Right lobe of liver (tissue), 6 donors: ENCODE data around the gene UNC5B. TPM values are rescaled to one million over a fixed set of nuclear protein-coding genes. Genes with fewer than 3 reads are reported as not detected.

Source experiments
- ATAC-seq, 4 donors: fragments of 200-7000 bp; cut with Tn5 transposase; one replicate each; pipeline ENCODE4 v1.9.1; 2020; ENCODE audit warnings: mild to moderate bottlenecking in 4 of 4, moderate library complexity in 4 of 4
- DNase-seq, 3 donors: peaks; one replicate each; pipeline ENCODE4 v3.0.0-alpha.2; 2020
- H3K27ac ChIP-seq, 3 donors: fragments of 200-600 bp; one replicate each; pipeline ENCODE4 v1.8.0; 2022
- H3K27me3 ChIP-seq, 2 donors: fragments of 200-600 bp; one replicate each; pipeline ENCODE4 v1.8.0; 2022
- H3K36me3 ChIP-seq, 4 donors: fragments of 200-600 bp; sonication (generic) in 1 of 4; one replicate each; pipeline versions ENCODE4 v1.5.1 to v1.8.0; 2017 to 2022; ENCODE audit warnings: control low read depth in 1 of 4
- H3K4me1 ChIP-seq, 4 donors: fragments of 200-600 bp; sonication (generic) in 1 of 4; one replicate each; pipeline versions ENCODE4 v1.5.1 to v1.8.0; 2017 to 2022; ENCODE audit warnings: control low read depth in 1 of 4
- H3K4me3 ChIP-seq, 3 donors: fragments of 200-600 bp; one replicate each; pipeline ENCODE4 v1.8.0; 2022
- H3K9me3 ChIP-seq, 4 donors: fragments of 200-600 bp; sonication (generic) in 1 of 4; one replicate each; pipeline versions ENCODE4 v1.5.1 to v1.8.0; 2017 to 2022; ENCODE audit warnings: control low read depth in 1 of 4
- POLR2A ChIP-seq: fragments of 450-650 bp; IDR thresholded peaks from one replicate; pipeline ENCODE4 v1.6.1; 2017; ENCODE audit warnings: antibody characterized with exemption, mild to moderate bottlenecking
- WGBS: methylation state at CpG from one replicate; pipeline ENCODE4 v1.1.6; 2018; ENCODE audit warnings: low coverage, low lambda C conversion rate; ENCODE audit not compliant: insufficient coverage; ENCODE audit errors: missing lambda C conversion rate; 5-methylcytosine and 5-hydroxymethylcytosine counted together
- intact Hi-C, 2 donors: fragments of 100-400 bp; cut with DNase I; formaldehyde crosslinking; loops; one replicate each; pipeline versions ENCODE4 v1.11.2 to v1.14.1; 2022
- total RNA-seq, 6 experiments: library from RNA; depleted of rRNA in 2 of 6; stranded (reverse); fragments of >200 nt in 2 of 6; fragmentation: NEBNext Ultra II Directional in 3 of 6; extraction: Animal tissue kit (Norgen Biotek cat#: 25700) in 3 of 6; gene quantifications; one replicate each; pipeline versions ENCODE4 v1.1.0 to v1.2.4, GENCODE V29; 2016 to 2023
- TF ChIP-seq, protein P1 (sequence below), 4 donors: fragments of 200-600 bp in 3 of 4; fragments of 450-650 bp in 1 of 4; IDR thresholded peaks; one replicate each; pipeline versions ENCODE4 v1.5.1 to v1.8.0; 2016 to 2022; ENCODE audit warnings: antibody characterized with exemption in 4 of 4, mild to moderate bottlenecking in 2 of 4
- donor health status: DM: no; HTN: yes; CAD: no.
- donor health status: DM: no; HTN: no; CAD: no.
- donor health status: DM: no; HTN: no; CAD: no.
- donor health status: DM: no; HTN: yes; CAD: no.
- donor health status: DM: no; HTN: yes; CAD: no.

Gene UNC5B
- total RNA-seq, 6 experiments from 2014 or later, result 1.0 to 6.2 (median 2.1) TPM

DNA sequence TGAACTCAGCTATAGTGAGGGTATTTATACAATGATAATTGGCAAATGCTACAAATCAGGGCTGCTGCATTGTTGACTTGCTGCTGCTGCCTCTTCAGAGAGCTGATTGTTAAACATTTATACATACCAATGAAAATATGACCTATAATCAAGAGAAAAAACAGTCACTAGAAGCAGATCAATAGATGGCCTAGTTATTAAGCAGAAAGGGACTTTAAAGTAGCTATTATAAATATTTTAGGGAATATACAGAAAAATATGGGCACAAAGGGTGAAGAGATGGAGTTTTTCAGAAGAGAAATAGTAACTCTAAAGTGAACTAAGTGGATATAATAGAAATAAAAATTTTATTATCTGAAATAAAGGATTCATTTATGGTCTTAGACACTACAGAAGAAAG is 14.4 kb upstream of the UNC5B start:
- Histone ChIP-seq H3K4me3 (no peak overlapping the region), H3K36me3 (no peaks in the 10 kb centered on the region), H3K4me1 (no peaks in the 10 kb centered on the region), H3K9me3 (peaks cover 0 to 3% (median 0%) of the 10 kb centered on the region in 4 donors), H3K27me3 (no peaks in the 10 kb centered on the region), H3K27ac (no peak overlapping the region)
- TF ChIP-seq POLR2A, result no peak
- TF ChIP-seq, protein P1, sequence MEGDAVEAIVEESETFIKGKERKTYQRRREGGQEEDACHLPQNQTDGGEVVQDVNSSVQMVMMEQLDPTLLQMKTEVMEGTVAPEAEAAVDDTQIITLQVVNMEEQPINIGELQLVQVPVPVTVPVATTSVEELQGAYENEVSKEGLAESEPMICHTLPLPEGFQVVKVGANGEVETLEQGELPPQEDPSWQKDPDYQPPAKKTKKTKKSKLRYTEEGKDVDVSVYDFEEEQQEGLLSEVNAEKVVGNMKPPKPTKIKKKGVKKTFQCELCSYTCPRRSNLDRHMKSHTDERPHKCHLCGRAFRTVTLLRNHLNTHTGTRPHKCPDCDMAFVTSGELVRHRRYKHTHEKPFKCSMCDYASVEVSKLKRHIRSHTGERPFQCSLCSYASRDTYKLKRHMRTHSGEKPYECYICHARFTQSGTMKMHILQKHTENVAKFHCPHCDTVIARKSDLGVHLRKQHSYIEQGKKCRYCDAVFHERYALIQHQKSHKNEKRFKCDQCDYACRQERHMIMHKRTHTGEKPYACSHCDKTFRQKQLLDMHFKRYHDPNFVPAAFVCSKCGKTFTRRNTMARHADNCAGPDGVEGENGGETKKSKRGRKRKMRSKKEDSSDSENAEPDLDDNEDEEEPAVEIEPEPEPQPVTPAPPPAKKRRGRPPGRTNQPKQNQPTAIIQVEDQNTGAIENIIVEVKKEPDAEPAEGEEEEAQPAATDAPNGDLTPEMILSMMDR (IDR thresholded peaks at IDR 0.05), result no peak
- DNase-seq (no peak), ATAC-seq (no peak)
- intact Hi-C loops, result no loop called here

DNA sequence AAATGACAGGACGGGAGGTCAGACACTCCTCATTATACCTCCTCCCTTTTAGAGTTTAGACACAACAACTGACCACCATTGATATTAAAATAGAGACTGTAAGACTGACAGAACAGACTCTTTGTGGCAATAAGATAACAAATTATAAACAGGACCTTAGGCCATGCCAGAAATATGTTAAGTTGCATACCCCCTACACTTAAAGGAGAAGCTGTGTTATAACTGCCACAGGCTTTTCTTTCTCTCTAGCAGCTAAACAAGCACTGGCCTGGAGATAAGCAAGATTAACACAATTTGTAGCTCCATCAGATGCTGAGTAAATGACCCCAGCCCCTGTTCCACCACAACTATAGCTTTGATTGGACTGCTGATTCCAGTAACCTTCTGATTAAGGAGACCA is 10.5 kb upstream of the UNC5B start:
- H3K9me3 ChIP-seq, result peaks cover 0 to 3% (median 0%) of the 10 kb centered on the region in 4 donors
- 9% methylated on average over 1 of the region's 1 CpG for WGBS
- intact Hi-C loops, result no loop called here
- DNase-seq (no peak), ATAC-seq (no peak)
- TF ChIP-seq POLR2A, result no peak
- TF ChIP-seq, protein P1 (IDR thresholded peaks at IDR 0.05), result no peak
- H3K4me1 ChIP-seq, result no peaks in the 10 kb centered on the region
- no peak overlapping the region for H3K27ac ChIP-seq
- H3K36me3 ChIP-seq, result no peaks in the 10 kb centered on the region
- H3K27me3 ChIP-seq, result no peaks in the 10 kb centered on the region
- H3K4me3 ChIP-seq, result no peak overlapping the region

DNA sequence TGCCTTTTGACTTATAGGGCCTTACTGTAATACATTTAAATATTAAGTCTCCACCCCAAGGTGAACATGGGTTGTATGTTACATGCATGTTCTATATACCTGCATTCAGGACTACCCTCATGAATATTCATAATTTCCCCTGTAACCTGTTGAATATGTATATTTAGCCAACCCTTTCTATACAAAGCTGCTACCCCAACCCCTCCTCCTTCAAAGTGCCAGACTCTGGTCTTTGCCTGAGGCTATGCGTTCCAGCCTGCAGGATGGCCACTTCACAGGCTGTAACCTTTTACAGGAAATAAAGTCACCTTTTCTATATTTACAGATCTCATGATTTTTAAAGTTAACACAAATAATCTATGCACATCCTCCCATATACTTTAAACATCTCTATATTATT is 10.1 kb upstream of the UNC5B start:
- 81% methylated on average over 1 of the region's 1 CpG for WGBS
- intact Hi-C loops, result no loop called here

DNA sequence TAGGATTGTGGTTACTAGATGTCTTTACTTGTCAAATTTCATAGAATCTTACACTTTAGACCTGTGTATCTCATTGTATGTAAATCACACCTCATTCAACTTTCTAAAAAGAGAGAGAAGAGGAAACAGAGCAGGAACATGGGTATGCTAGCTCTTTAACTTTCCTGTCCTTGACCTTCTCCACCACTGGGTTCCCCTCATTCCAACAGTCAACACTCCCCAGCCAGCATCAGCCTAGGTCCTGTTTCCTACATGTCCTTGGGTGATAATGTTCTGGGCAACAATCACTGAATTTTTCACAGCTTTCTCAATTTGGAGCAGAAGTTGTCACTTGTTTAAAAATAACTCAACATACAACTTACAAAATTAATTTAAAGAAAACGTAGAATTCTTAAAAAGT is 9.2 kb upstream of the UNC5B start:
- 14% methylated on average over 1 of the region's 1 CpG for WGBS
- DNase-seq (no peak), ATAC-seq (no peak)
- no peaks in the 10 kb centered on the region for H3K27me3 ChIP-seq
- H3K4me1 ChIP-seq, result no peaks in the 10 kb centered on the region
- H3K9me3 ChIP-seq, result peaks cover 0 to 3% (median 0%) of the 10 kb centered on the region in 4 donors
- intact Hi-C loops, result no loop called here
- H3K36me3 ChIP-seq, result no peaks in the 10 kb centered on the region
- TF ChIP-seq POLR2A, result no peak
- TF ChIP-seq, protein P1 (IDR thresholded peaks at IDR 0.05), result no peak
- no peak overlapping the region for H3K27ac ChIP-seq
- no peak overlapping the region for H3K4me3 ChIP-seq

More for the DNA sequence above, 10.1 kb upstream of the UNC5B start:
- Histone ChIP-seq H3K4me3 (no peak overlapping the region), H3K9me3 (peaks cover 0 to 3% (median 0%) of the 10 kb centered on the region in 4 donors), H3K27me3 (no peaks in the 10 kb centered on the region), H3K27ac (no peak overlapping the region), H3K36me3 (no peaks in the 10 kb centered on the region), H3K4me1 (no peaks in the 10 kb centered on the region)
- TF ChIP-seq, protein P1 (IDR thresholded peaks at IDR 0.05), result no peak
- no peak for TF ChIP-seq POLR2A
- ATAC-seq (no peak), DNase-seq (no peak)

DNA sequence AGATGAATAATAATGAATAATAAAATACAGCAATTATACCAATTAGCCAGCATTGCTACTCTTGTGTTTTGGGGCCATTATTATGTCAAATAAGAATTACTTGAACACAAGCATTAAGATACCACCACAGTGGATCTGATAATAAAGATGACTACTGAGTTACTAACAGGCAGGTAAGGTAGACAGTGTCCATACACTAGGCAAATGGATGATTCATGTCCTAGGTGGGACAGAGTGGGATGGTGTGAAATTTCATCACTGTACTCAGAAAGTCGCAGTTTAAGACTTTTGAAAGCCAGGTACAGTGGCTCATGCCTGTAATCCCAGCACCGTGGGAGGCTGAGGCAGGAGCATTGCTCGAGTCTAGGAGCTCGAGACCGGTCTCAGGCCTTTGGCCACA is 8.7 kb upstream of the UNC5B start:
- no peaks in the 10 kb centered on the region for H3K27me3 ChIP-seq
- WGBS, result 73% methylated on average over 5 of the region's 5 CpGs
- no peaks in the 10 kb centered on the region for H3K4me1 ChIP-seq
- DNase-seq, result no peak
- no peaks in the 10 kb centered on the region for H3K36me3 ChIP-seq
- ATAC-seq, result no peak
- peaks cover 0 to 3% (median 0%) of the 10 kb centered on the region in 4 donors for H3K9me3 ChIP-seq
- no peak for TF ChIP-seq POLR2A
- TF ChIP-seq, protein P1 (IDR thresholded peaks at IDR 0.05), result no peak
- intact Hi-C loops, result no loop called here
- H3K27ac ChIP-seq, result no peak overlapping the region
- H3K4me3 ChIP-seq, result no peak overlapping the region
